Measurements from ENCODE around the gene SEPTIN10.

Gene SEPTIN10

DNA sequence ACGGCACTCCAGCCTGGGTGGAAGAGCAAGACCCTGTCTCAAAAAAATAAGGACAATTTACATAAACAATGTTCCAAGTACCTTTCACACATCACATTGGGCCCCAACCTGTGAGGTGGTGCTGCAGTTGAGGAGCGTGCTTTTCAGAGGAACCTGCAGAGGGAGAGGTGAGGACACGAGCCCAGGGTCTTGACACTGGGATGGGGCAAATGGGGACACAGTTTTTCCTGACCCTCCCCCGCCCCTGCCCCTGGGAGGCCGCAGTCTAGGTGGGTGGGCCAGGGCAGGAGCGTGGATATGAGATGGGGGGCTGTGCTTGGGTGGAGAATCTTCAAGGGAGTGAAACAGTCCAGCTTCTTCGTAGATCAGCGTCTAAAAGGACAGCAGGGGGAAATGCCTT is 112.9 kb downstream of the SEPTIN10 start:
- Histone ChIP-seq H3K27me3 (ENCODE audit: insufficient read depth, low read length) (no peaks in the 10 kb centered on the region), H3K9ac (ENCODE audit: low read depth, low read length) (no peak overlapping the region)
- WGBS, result 89% methylated on average over 8 of the region's 8 CpGs

GRCh38 chr2:109499566-109499965 is 114.2 kb downstream of the SEPTIN10 start:
- no peak overlapping the region for H3K4me3 ChIP-seq (ENCODE audit: low read length)
- H3K9ac ChIP-seq (ENCODE audit: low read depth, low read length), result no peak overlapping the region
- H3K9me3 ChIP-seq (ENCODE audit: insufficient read depth, low read depth, low read length), result peaks cover 4% of the 10 kb centered on the region; the same call in 1 of the 2 replicates
- no peaks in the 10 kb centered on the region for H3K36me3 ChIP-seq (ENCODE audit: insufficient read depth, low read length)
- H3K27me3 ChIP-seq (ENCODE audit: insufficient read depth, low read length), result no peaks in the 10 kb centered on the region
- 93% methylated on average over 5 of the region's 5 CpGs for WGBS
- no peaks in the 10 kb centered on the region for H3K4me1 ChIP-seq (ENCODE audit: insufficient read depth, low read length)
- no peak overlapping the region for H3K27ac ChIP-seq (ENCODE audit: low read depth, low read length)

More for the DNA sequence above, 112.9 kb downstream of the SEPTIN10 start:
- Histone ChIP-seq H3K9me3 (ENCODE audit: insufficient read depth, low read depth, low read length) (peaks cover 3% of the 10 kb centered on the region; the same call in 1 of the 2 replicates), H3K4me3 (ENCODE audit: low read length) (no peak overlapping the region), H3K27ac (ENCODE audit: low read depth, low read length) (no peak overlapping the region), H3K4me1 (ENCODE audit: insufficient read depth, low read length) (no peaks in the 10 kb centered on the region), H3K36me3 (ENCODE audit: insufficient read depth, low read length) (no peaks in the 10 kb centered on the region)

DNA sequence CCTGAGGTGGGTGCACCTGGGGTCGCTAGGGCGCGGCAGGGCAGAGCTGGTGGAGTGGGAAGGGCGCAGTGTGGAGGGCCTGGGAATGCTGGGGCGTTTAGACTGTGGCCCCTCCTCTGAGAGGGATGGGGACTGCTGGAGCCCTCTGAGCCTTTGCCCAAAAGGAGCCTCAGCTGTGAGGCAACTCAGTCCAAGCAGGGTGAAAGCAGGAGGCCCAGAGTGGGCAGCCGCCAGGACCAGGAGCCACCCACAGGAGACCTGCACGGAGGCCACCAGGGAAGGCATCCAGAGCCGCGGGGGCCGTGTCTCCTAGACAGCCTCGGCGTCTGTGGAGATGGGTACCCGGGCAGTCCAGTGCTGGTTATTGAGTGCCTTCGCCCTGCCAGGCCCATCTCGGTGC is 114.9 kb downstream of the SEPTIN10 start:
- H3K4me3 ChIP-seq (ENCODE audit: low read length), result no peak overlapping the region
- no peaks in the 10 kb centered on the region for H3K4me1 ChIP-seq (ENCODE audit: insufficient read depth, low read length)
- H3K27me3 ChIP-seq (ENCODE audit: insufficient read depth, low read length), result no peaks in the 10 kb centered on the region
- no peak overlapping the region for H3K9ac ChIP-seq (ENCODE audit: low read depth, low read length)
- no peak overlapping the region for H3K27ac ChIP-seq (ENCODE audit: low read depth, low read length)
- peaks cover 4% of the 10 kb centered on the region; the same call in 1 of the 2 replicates for H3K9me3 ChIP-seq (ENCODE audit: insufficient read depth, low read depth, low read length)
- WGBS, result 94% methylated on average over 15 of the region's 15 CpGs
- H3K36me3 ChIP-seq (ENCODE audit: insufficient read depth, low read length), result no peaks in the 10 kb centered on the region

DNA sequence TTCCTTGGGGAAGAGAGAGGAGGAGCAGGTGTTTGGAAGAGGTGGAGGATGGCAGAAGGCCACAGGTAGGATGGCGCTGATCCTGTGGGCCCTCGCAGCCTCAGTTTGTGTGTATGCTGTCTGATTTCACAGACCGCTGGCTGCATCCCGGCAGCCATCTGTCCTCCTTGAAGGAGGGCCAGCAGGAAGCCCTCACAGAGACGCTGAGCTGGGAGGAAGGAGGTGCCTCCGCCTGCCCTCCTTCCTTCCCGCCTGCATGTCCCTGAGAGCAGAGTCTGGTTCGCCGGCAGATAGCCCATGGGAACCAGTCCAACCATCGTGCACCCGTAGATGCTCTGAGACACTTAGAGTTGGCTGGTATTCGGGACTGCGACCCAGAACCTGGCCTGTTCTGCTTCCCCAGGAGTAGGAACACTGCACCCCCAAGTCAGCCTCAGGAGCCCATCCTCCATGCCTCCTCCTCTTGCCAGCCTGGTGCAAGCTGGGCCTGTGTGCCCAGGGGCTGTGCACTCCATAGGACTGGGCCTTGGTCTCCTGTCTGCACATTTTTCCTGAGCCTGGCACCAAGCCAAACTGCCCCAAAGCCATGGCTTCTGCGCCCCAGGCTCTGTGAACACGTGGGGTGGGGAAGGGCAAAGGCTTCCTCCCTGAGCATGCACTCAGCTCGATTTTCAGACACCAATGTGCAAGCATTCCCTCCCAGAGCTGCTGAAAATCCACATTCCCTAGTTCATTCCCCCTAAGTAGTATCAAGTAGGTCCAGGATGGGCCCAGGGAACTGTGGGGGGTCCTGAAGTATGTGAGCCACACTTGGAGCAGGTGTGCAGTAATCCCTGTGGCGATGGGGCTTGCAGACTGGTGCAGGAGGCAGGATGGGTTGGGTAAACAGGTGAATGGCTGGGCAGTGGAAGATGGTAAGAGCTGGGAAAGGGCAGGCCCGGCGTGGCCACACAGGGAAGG is 115.6 kb downstream of the SEPTIN10 start:
- Histone ChIP-seq H3K27ac (ENCODE audit: low read depth, low read length) (no peak overlapping the region), H3K9ac (ENCODE audit: low read depth, low read length) (no peak overlapping the region), H3K4me1 (ENCODE audit: insufficient read depth, low read length) (no peaks in the 10 kb centered on the region), H3K36me3 (ENCODE audit: insufficient read depth, low read length) (no peaks in the 10 kb centered on the region), H3K9me3 (ENCODE audit: insufficient read depth, low read depth, low read length) (peaks cover 4% of the 10 kb centered on the region; the same call in 1 of the 2 replicates), H3K4me3 (ENCODE audit: low read length) (no peak overlapping the region), H3K27me3 (ENCODE audit: insufficient read depth, low read length) (no peaks in the 10 kb centered on the region)
- WGBS, result 93% methylated on average over 19 of the region's 19 CpGs

DNA sequence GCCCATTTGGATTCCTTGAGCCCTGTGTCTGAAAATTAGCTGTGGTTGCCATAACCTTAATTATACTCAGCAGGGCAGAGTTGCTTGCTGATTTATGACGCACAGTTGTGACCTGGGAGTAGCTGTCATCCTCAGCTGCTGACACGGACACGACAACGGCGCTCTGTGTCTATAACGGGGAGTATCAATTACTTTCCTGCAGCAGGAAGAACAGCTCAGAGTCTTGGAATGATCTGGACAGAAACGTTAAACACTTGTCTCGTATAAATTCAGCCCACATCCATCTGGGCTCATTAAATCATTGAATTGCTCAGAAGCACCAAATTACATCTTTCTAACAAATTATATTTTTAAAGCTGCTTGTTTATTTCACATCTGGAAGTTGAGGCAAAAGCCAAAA is 116.3 kb downstream of the SEPTIN10 start:
- H3K9ac ChIP-seq (ENCODE audit: low read depth, low read length), result no peak overlapping the region
- 94% methylated on average over 8 of the region's 8 CpGs for WGBS
- no peak overlapping the region for H3K4me3 ChIP-seq (ENCODE audit: low read length)

DNA sequence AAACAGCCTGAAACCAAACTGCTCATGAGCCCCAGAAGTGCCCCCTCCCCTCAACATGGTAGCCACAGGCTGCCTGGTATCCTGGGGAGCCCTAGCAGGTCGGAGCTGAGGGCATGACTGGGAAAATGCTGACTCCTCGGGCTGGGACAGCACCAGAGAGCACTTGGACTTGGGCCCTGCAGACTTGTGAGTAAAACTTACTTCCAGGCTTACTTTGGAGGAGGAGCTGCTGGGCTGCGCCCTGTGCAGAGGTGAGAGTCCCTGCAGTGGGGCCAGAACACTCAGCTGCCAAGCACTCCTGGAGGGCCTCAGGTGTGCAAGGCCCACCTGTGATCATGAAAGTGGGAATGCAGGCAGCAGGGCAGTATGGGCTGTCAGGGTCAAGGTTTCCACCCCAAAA is 119.4 kb downstream of the SEPTIN10 start:
- Histone ChIP-seq H3K36me3 (ENCODE audit: insufficient read depth, low read length) (no peaks in the 10 kb centered on the region), H3K4me1 (ENCODE audit: insufficient read depth, low read length) (no peaks in the 10 kb centered on the region), H3K9ac (ENCODE audit: low read depth, low read length) (no peak overlapping the region), H3K9me3 (ENCODE audit: insufficient read depth, low read depth, low read length) (peaks cover 4% of the 10 kb centered on the region; the same call in 1 of the 2 replicates), H3K27ac (ENCODE audit: low read depth, low read length) (no peak overlapping the region), H3K4me3 (ENCODE audit: low read length) (no peak overlapping the region), H3K27me3 (ENCODE audit: insufficient read depth, low read length) (no peaks in the 10 kb centered on the region)
- WGBS, result 86% methylated on average over 3 of the region's 3 CpGs

More for the DNA sequence above, 116.3 kb downstream of the SEPTIN10 start:
- H3K27me3 ChIP-seq (ENCODE audit: insufficient read depth, low read length), result no peaks in the 10 kb centered on the region
- H3K4me1 ChIP-seq (ENCODE audit: insufficient read depth, low read length), result no peaks in the 10 kb centered on the region
- no peaks in the 10 kb centered on the region for H3K36me3 ChIP-seq (ENCODE audit: insufficient read depth, low read length)
- H3K27ac ChIP-seq (ENCODE audit: low read depth, low read length), result no peak overlapping the region
- peaks cover 4% of the 10 kb centered on the region; the same call in 1 of the 2 replicates for H3K9me3 ChIP-seq (ENCODE audit: insufficient read depth, low read depth, low read length)

DNA sequence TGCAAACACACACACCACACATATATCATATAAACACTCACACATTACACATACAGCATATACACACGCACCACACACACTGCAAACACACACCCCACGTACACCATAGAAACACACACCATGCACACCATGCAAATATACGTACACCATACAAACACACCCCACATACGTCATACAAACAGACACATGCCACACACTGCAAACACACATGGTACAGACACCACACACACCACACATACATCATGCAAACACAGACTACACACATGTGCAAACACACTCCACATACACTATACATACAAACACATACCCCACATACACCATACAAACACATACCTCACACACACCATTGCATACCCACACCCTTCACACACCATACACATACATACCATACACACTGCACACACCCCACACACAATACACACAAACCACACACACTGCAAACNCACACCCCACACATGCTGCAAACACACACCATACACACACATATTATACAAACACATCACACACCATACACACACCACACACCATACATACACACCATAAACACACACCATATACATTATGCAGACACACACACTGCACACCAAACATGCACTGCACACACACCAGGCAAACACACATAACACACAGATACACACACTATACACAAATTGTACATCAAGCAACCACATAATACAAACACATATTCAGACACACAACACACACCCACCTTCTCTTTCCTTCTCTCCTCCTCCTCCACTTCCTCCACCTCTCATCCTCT is 120.4 kb downstream of the SEPTIN10 start:
- Histone ChIP-seq H3K4me1 (ENCODE audit: insufficient read depth, low read length) (no peaks in the 10 kb centered on the region), H3K36me3 (ENCODE audit: insufficient read depth, low read length) (no peaks in the 10 kb centered on the region), H3K4me3 (ENCODE audit: low read length) (no peak overlapping the region)

More for the DNA sequence above, 120.4 kb downstream of the SEPTIN10 start:
- 94% methylated on average over 4 of the region's 4 CpGs for WGBS
- Histone ChIP-seq H3K27ac (ENCODE audit: low read depth, low read length) (no peak overlapping the region), H3K9ac (ENCODE audit: low read depth, low read length) (no peak overlapping the region), H3K27me3 (ENCODE audit: insufficient read depth, low read length) (no peaks in the 10 kb centered on the region), H3K9me3 (ENCODE audit: insufficient read depth, low read depth, low read length) (peaks cover 4% of the 10 kb centered on the region; the same call in 1 of the 2 replicates)
